Activated T-cell treated with anti-CD3 and anti-CD28 coated beads, Interleukin-2, amount 50 U/mL, for 72 hours (primary cell): ENCODE measurements around the gene GDPD3. TPM values are rescaled to one million over a fixed set of nuclear protein-coding genes. Genes with fewer than 3 reads are reported as not detected.

ENCODE experiments used
- ATAC-seq, 2 donors: fragments of 150-1000 bp; cut with Tn5 transposase; replicated peaks in 1 of 2; 2 replicates each; pipeline ENCODE4 v1.10.0; 2021; ENCODE audit warnings: moderate library complexity in 2 of 2, mild to moderate bottlenecking in 1 of 2
- DNase-seq, 2 donors: peaks; one replicate each; pipeline ENCODE4 v3.0.0; 2021 to 2022; ENCODE audit warnings: mixed read lengths in 1 of 2
- H3K27ac Mint-ChIP-seq: one replicate; pipeline ENCODE4 v1.8.0; 2022; ENCODE audit warnings: mild to moderate bottlenecking, moderate library complexity, mixed read lengths
- H3K27me3 Mint-ChIP-seq: one replicate; pipeline ENCODE4 v1.8.0; 2022; ENCODE audit warnings: low read depth, mixed read lengths
- H3K36me3 Mint-ChIP-seq, 2 donors: one replicate each; pipeline ENCODE4 v1.8.0; 2022; ENCODE audit warnings: mixed read lengths in 2 of 2, mild to moderate bottlenecking in 1 of 2; ENCODE audit not compliant: insufficient read depth in 2 of 2
- H3K4me1 Mint-ChIP-seq: one replicate; pipeline ENCODE4 v1.8.0; 2022; ENCODE audit warnings: low read depth, mixed read lengths
- H3K4me3 Mint-ChIP-seq, 2 donors: one replicate each; pipeline ENCODE4 v1.8.0; 2022; ENCODE audit warnings: mild to moderate bottlenecking in 2 of 2, mixed read lengths in 2 of 2, moderate library complexity in 2 of 2
- H3K9me3 Mint-ChIP-seq, 2 donors: one replicate each; pipeline ENCODE4 v1.8.0; 2022; ENCODE audit warnings: mixed read lengths in 2 of 2
- total RNA-seq, 2 donors: library from RNA; stranded (reverse); gene quantifications; one replicate each; pipeline ENCODE4 v1.2.3, GENCODE V29; 2022

The GDPD3 gene
- total RNA-seq, 2 donors from 2014 or later = 13.9 to 20.5 TPM

- DNase-seq (no peak), ATAC-seq (no peak)
- no peaks in the 10 kb centered on the region for H3K27me3 Mint-ChIP-seq
- H3K27ac Mint-ChIP-seq = peak overlapping the region; percentile 56
- H3K4me1 Mint-ChIP-seq = peaks cover 36% of the 10 kb centered on the region
- peaks cover 5% of the 10 kb centered on the region in 2 donors for H3K9me3 Mint-ChIP-seq
- peak overlapping the region; percentile 74 to 81 for H3K4me3 Mint-ChIP-seq
- peaks cover 16 to 24% of the 10 kb centered on the region in 2 donors for H3K36me3 Mint-ChIP-seq
These were observed 16.3 kb downstream of the GDPD3 start for GRCh38 chr16:30096862-30097563.

GRCh38 chr16:30096105-30096861 is 17.1 kb downstream of the GDPD3 start, which contains the start of gene YPEL3:
Gene YPEL3 (minus strand): TSS chr16:30096213. CDS start chr16:30095482, 731 bp downstream.
- peaks cover 5% of the 10 kb centered on the region in 2 donors for H3K9me3 Mint-ChIP-seq
- peak; percentile 66 to 67 for ATAC-seq
- H3K4me1 Mint-ChIP-seq = peaks cover 38% of the 10 kb centered on the region
- H3K27ac Mint-ChIP-seq = peak within 1 kb of the TSS; percentile 86
- DNase-seq = peak; percentile 93 to 95
- peaks cover 16 to 24% of the 10 kb centered on the region in 2 donors for H3K36me3 Mint-ChIP-seq
- no peaks in the 10 kb centered on the region for H3K27me3 Mint-ChIP-seq
- H3K4me3 Mint-ChIP-seq = peak within 1 kb of the TSS; percentile 92 to 95

GRCh38 chr16:30095166-30096078 is 17.9 kb downstream of the GDPD3 start:
- Mint-ChIP-seq H3K27ac (peak overlapping the region; percentile 86), H3K9me3 (peaks cover 5% of the 10 kb centered on the region in 2 donors), H3K4me3 (peak overlapping the region; percentile 92 to 95), H3K27me3 (no peaks in the 10 kb centered on the region), H3K36me3 (peaks cover 16 to 24% of the 10 kb centered on the region in 2 donors), H3K4me1 (peaks cover 39% of the 10 kb centered on the region)
- peak; percentile 31 to 32 for DNase-seq
- ATAC-seq = no peak

GRCh38 chr16:30094541-30095165 is 18.7 kb downstream of the GDPD3 start:
- peaks cover 5% of the 10 kb centered on the region in 2 donors for H3K9me3 Mint-ChIP-seq
- no peaks in the 10 kb centered on the region for H3K27me3 Mint-ChIP-seq
- H3K4me3 Mint-ChIP-seq = peak overlapping the region; percentile 92 to 95
- ATAC-seq (no peak), DNase-seq (no peak)
- peaks cover 16 to 24% of the 10 kb centered on the region in 2 donors for H3K36me3 Mint-ChIP-seq
- peaks cover 47% of the 10 kb centered on the region for H3K4me1 Mint-ChIP-seq
- H3K27ac Mint-ChIP-seq = peak overlapping the region; percentile 77

GRCh38 chr16:30092373-30093010 is 20.8 kb downstream of the GDPD3 start:
- Mint-ChIP-seq H3K27me3 (no peaks in the 10 kb centered on the region), H3K4me3 (peak overlapping the region; percentile 95 to 98), H3K9me3 (peaks cover under 1 to 3% of the 10 kb centered on the region in 2 donors), H3K27ac (peak overlapping the region; percentile 66), H3K36me3 (peaks cover 12 to 21% of the 10 kb centered on the region in 2 donors), H3K4me1 (peaks cover 53% of the 10 kb centered on the region)
- ATAC-seq (peak; percentile 52 to 58), DNase-seq (peak; percentile 84 to 87)

GRCh38 chr16:30091474-30092372 is 21.6 kb downstream of the GDPD3 start, which contains the start of gene TBX6:
Gene TBX6 (minus strand): TSS chr16:30091924. CDS start chr16:30091193, 731 bp downstream.
- Mint-ChIP-seq H3K4me1 (peaks cover 58% of the 10 kb centered on the region), H3K27ac (peak within 1 kb of the TSS; percentile 66)
- ATAC-seq = peak; percentile 81 to 83

GRCh38 chr16:30090610-30091331 is 22.6 kb downstream of the GDPD3 start:
- no peaks in the 10 kb centered on the region for H3K9me3 Mint-ChIP-seq
- peak overlapping the region; percentile 42 to 59 for H3K4me3 Mint-ChIP-seq
- ATAC-seq (no peak), DNase-seq (no peak)
- peaks cover 7 to 16% of the 10 kb centered on the region in 2 donors for H3K36me3 Mint-ChIP-seq
- H3K27me3 Mint-ChIP-seq = no peaks in the 10 kb centered on the region
- H3K4me1 Mint-ChIP-seq = peaks cover 58% of the 10 kb centered on the region
- no peak overlapping the region for H3K27ac Mint-ChIP-seq

More at GRCh38 chr16:30091474-30092372, 21.6 kb downstream of the GDPD3 start, which contains the start of gene TBX6:
- Mint-ChIP-seq H3K36me3 (peaks cover 7 to 20% of the 10 kb centered on the region in 2 donors), H3K27me3 (no peaks in the 10 kb centered on the region), H3K4me3 (peak within 1 kb of the TSS; percentile 95 to 98), H3K9me3 (peaks cover 0 to 1% of the 10 kb centered on the region in 2 donors)
- DNase-seq = peak; percentile 96 to 97

- ATAC-seq = no peak
- Mint-ChIP-seq H3K4me3 (no peak overlapping the region), H3K27ac (no peak overlapping the region), H3K9me3 (no peaks in the 10 kb centered on the region), H3K27me3 (no peaks in the 10 kb centered on the region), H3K4me1 (peaks cover 42% of the 10 kb centered on the region), H3K36me3 (peaks cover 4 to 12% of the 10 kb centered on the region in 2 donors)
- no peak for DNase-seq
These were observed 24.3 kb downstream of the GDPD3 start for GRCh38 chr16:30088832-30089624.

GRCh38 chr16:30088237-30088831 is 25.0 kb downstream of the GDPD3 start:
- ATAC-seq (no peak), DNase-seq (no peak)
- H3K27ac Mint-ChIP-seq = no peak overlapping the region
- no peaks in the 10 kb centered on the region for H3K9me3 Mint-ChIP-seq
- H3K4me1 Mint-ChIP-seq = peaks cover 35% of the 10 kb centered on the region
- peaks cover 4 to 12% of the 10 kb centered on the region in 2 donors for H3K36me3 Mint-ChIP-seq
- no peak overlapping the region for H3K4me3 Mint-ChIP-seq
- no peaks in the 10 kb centered on the region for H3K27me3 Mint-ChIP-seq
